Smooth muscle cell (in vitro differentiated cells): ENCODE measurements around the gene SIGMAR1. TPM values are rescaled to one million over a fixed set of nuclear protein-coding genes. Genes with fewer than 3 reads are reported as not detected.

ENCODE experiments used
- DNase-seq: peaks from one replicate; lab custom pipeline; 2025; ENCODE audit not compliant: unreplicated experiment; lab: John Stamatoyannopoulos, UW
- H2AFZ ChIP-seq: fragments of 200-600 bp; sonication (generic); 2 replicates; pipeline ENCODE4 v1.6.0; 2016; ENCODE audit warnings: antibody characterized with exemption, low read depth, mild to moderate bottlenecking
- H3F3A ChIP-seq: fragments of 200-600 bp; sonication (generic); 2 replicates; pipeline ENCODE4 v1.6.0; 2017; ENCODE audit warnings: antibody characterized with exemption, low read depth
- H3K27ac ChIP-seq: fragments of 200-600 bp; sonication (generic); 2 replicates; pipeline ENCODE4 v1.5.1; 2016; ENCODE audit warnings: low read depth, mild to moderate bottlenecking
- H3K27me3 ChIP-seq: fragments of 200-600 bp; sonication (generic); 2 replicates; pipeline ENCODE4 v1.6.1; 2016; ENCODE audit warnings: low read depth, mild to moderate bottlenecking
- H3K36me3 ChIP-seq: fragments of 200-600 bp; sonication (generic); 2 replicates; pipeline ENCODE4 v1.5.1; 2016; ENCODE audit warnings: low read depth
- H3K4me1 ChIP-seq: fragments of 200-600 bp; sonication (generic); 2 replicates; pipeline ENCODE4 v1.5.1; 2016; ENCODE audit warnings: low read depth
- H3K4me2 ChIP-seq: fragments of 200-600 bp; sonication (generic); 2 replicates; pipeline ENCODE4 v1.6.0; 2016; ENCODE audit warnings: mild to moderate bottlenecking
- H3K4me3 ChIP-seq: fragments of 200-600 bp; sonication (generic); 2 replicates; pipeline ENCODE4 v1.5.1; 2016; ENCODE audit warnings: mild to moderate bottlenecking
- H3K79me2 ChIP-seq: fragments of 200-600 bp; sonication (generic); 2 replicates; pipeline ENCODE4 v1.6.0; 2016; ENCODE audit warnings: low read depth, mild to moderate bottlenecking
- H3K9ac ChIP-seq: fragments of 200-600 bp; sonication (generic); 2 replicates; pipeline ENCODE4 v1.6.0; 2016; ENCODE audit warnings: low read depth
- H3K9me3 ChIP-seq: fragments of 200-600 bp; sonication (generic); replicated peaks from 2 replicates; pipeline ENCODE4 v1.5.1; 2016; ENCODE audit warnings: low read depth
- H4K20me1 ChIP-seq: fragments of 200-600 bp; sonication (generic); 2 replicates; pipeline ENCODE4 v1.6.0; 2016; ENCODE audit warnings: low read depth
- CTCF ChIP-seq: fragments of 200-600 bp; sonication (generic); IDR thresholded peaks from 2 replicates; pipeline ENCODE4 v1.5.1; 2017; ENCODE audit warnings: borderline replicate concordance, mild to moderate bottlenecking, antibody characterized with exemption; ENCODE audit not compliant: insufficient read depth, poor library complexity, severe bottlenecking
- WGBS: methylation state at CpG from one replicate; pipeline ENCODE4 v1.1.7; 2016; ENCODE audit warnings: low lambda C conversion rate; 5-methylcytosine and 5-hydroxymethylcytosine counted together
- polyA plus RNA-seq: library from polyadenylated mRNA; unstranded; fragments of >200 nt; fragmentation: Nextera tagmentation; extraction: Ambion mirVana; gene quantifications from 2 replicates; pipeline ENCODE4 v1.2.1, GENCODE V29; 2016
- total RNA-seq: library from RNA; depleted of rRNA; stranded (reverse); fragments of >200 nt; gene quantifications from 2 replicates; pipeline ENCODE4 v1.2.3, GENCODE V29; 2014

Gene SIGMAR1
- total and polyA plus RNA-seq, 2 experiments from 2014 or later: 105 to 192 TPM

- Histone ChIP-seq H3K79me2 (no peaks in the 10 kb centered on the region), H3K4me1 (peaks cover 27% of the 10 kb centered on the region), H3K4me2 (no peak overlapping the region), H3K36me3 (no peaks in the 10 kb centered on the region), H2AFZ (no peak overlapping the region), H3F3A (no peaks in the 10 kb centered on the region), H3K9ac (no peak overlapping the region), H3K27me3 (peaks cover 64% of the 10 kb centered on the region), H4K20me1 (no peaks in the 10 kb centered on the region), H3K9me3 (no peaks in the 10 kb centered on the region), H3K4me3 (no peak overlapping the region), H3K27ac (no peak overlapping the region)
- DNase-seq: no peak
- TF ChIP-seq CTCF: no peak
- 58% methylated on average over 3 of the region's 3 CpGs for WGBS
Observed at GRCh38 chr9:34625186-34625486, 12.5 kb downstream of the SIGMAR1 start.

- Histone ChIP-seq H3K27me3 (peaks cover 59% of the 10 kb centered on the region), H3K27ac (no peak overlapping the region), H3K36me3 (no peaks in the 10 kb centered on the region), H3K4me1 (peaks cover 27% of the 10 kb centered on the region), H3K4me2 (peak overlapping the region; percentile 40), H3F3A (no peaks in the 10 kb centered on the region), H3K79me2 (no peaks in the 10 kb centered on the region), H3K9ac (no peak overlapping the region), H3K4me3 (no peak overlapping the region), H2AFZ (peak overlapping the region; percentile 62), H4K20me1 (no peaks in the 10 kb centered on the region), H3K9me3 (no peaks in the 10 kb centered on the region)
- WGBS: 24% methylated on average over 37 of the region's 39 CpGs
- no peak for DNase-seq
- TF ChIP-seq CTCF: no peak
Observed at GRCh38 chr9:34624475-34625185, 13.0 kb downstream of the SIGMAR1 start.

GRCh38 chr9:34623374-34624235, 14.0 kb downstream of the SIGMAR1 start:
- Histone ChIP-seq H3K9me3 (no peaks in the 10 kb centered on the region), H4K20me1 (no peaks in the 10 kb centered on the region), H3K4me3 (no peak overlapping the region), H3K79me2 (no peaks in the 10 kb centered on the region), H3K9ac (no peak overlapping the region), H3K4me2 (no peak overlapping the region), H3K27me3 (peaks cover 49% of the 10 kb centered on the region), H2AFZ (no peak overlapping the region), H3K27ac (no peak overlapping the region), H3F3A (no peaks in the 10 kb centered on the region), H3K4me1 (peaks cover 22% of the 10 kb centered on the region), H3K36me3 (no peaks in the 10 kb centered on the region)
- 90% methylated on average over 50 of the region's 63 CpGs for WGBS
- DNase-seq: no peak
- no peak for TF ChIP-seq CTCF
